Lower lobe of right lung (tissue), 2 donors: ENCODE measurements around the gene ZMYND19. TPM values are rescaled to one million over a fixed set of nuclear protein-coding genes. Genes with fewer than 3 reads are reported as not detected.

ENCODE experiments used
- ATAC-seq, 2 donors: fragments of 200-7000 bp; cut with Tn5 transposase; one replicate each; pipeline ENCODE4 v1.9.1; 2020 to 2022; ENCODE audit warnings: mild to moderate bottlenecking in 2 of 2, moderate library complexity in 2 of 2
- DNase-seq: peaks from one replicate; pipeline ENCODE4 v3.0.0-alpha.2; 2020
- H3K27ac ChIP-seq: fragments of 200-600 bp; one replicate; pipeline ENCODE4 v1.8.0; 2022
- H3K27me3 ChIP-seq: fragments of 200-600 bp; one replicate; pipeline ENCODE4 v1.8.0; 2022; ENCODE audit warnings: low read depth
- H3K36me3 ChIP-seq: fragments of 200-600 bp; one replicate; pipeline ENCODE4 v1.8.0; 2022; ENCODE audit warnings: mild to moderate bottlenecking
- H3K4me1 ChIP-seq: fragments of 200-600 bp; one replicate; pipeline ENCODE4 v1.8.0; 2022
- H3K4me3 ChIP-seq: fragments of 200-600 bp; one replicate; pipeline ENCODE4 v1.8.0; 2022; ENCODE audit warnings: mild to moderate bottlenecking
- H3K9me3 ChIP-seq: fragments of 200-600 bp; one replicate; pipeline ENCODE4 v1.8.0; 2022
- intact Hi-C: fragments of 100-400 bp; cut with DNase I; formaldehyde crosslinking; loops from one replicate; pipeline ENCODE4 v1.11.0; 2022
- total RNA-seq: library from RNA; stranded (reverse); fragmentation: NEBNext Ultra II Directional; extraction: Animal tissue kit (Norgen Biotek cat#: 25700); gene quantifications from one replicate; pipeline ENCODE4 v1.2.1, GENCODE V29; 2021
- TF ChIP-seq, protein P1 (sequence below): fragments of 200-600 bp; IDR thresholded peaks from one replicate; pipeline ENCODE4 v1.8.0; 2022; ENCODE audit warnings: antibody characterized with exemption, mild to moderate bottlenecking
- donor health status: DM: no; HTN: yes; CAD: no; lungs with severe emphysema.

Gene ZMYND19
- total RNA-seq, 1 donor from 2014 or later = 15.2 TPM

- Histone ChIP-seq H3K27ac (peak overlapping the region; percentile 91), H3K9me3 (no peaks in the 10 kb centered on the region), H3K27me3 (no peaks in the 10 kb centered on the region), H3K36me3 (peaks cover 43% of the 10 kb centered on the region), H3K4me1 (peaks cover 56% of the 10 kb centered on the region), H3K4me3 (no peak overlapping the region)
- intact Hi-C loops = no loop called here
- ATAC-seq (peak in 1 of 2 donors; percentile 1), DNase-seq (no peak)
- TF ChIP-seq, protein P1, sequence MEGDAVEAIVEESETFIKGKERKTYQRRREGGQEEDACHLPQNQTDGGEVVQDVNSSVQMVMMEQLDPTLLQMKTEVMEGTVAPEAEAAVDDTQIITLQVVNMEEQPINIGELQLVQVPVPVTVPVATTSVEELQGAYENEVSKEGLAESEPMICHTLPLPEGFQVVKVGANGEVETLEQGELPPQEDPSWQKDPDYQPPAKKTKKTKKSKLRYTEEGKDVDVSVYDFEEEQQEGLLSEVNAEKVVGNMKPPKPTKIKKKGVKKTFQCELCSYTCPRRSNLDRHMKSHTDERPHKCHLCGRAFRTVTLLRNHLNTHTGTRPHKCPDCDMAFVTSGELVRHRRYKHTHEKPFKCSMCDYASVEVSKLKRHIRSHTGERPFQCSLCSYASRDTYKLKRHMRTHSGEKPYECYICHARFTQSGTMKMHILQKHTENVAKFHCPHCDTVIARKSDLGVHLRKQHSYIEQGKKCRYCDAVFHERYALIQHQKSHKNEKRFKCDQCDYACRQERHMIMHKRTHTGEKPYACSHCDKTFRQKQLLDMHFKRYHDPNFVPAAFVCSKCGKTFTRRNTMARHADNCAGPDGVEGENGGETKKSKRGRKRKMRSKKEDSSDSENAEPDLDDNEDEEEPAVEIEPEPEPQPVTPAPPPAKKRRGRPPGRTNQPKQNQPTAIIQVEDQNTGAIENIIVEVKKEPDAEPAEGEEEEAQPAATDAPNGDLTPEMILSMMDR = no peak
Measured at GRCh38 chr9:137612741-137613142, 22.4 kb upstream of the ZMYND19 start.

DNA sequence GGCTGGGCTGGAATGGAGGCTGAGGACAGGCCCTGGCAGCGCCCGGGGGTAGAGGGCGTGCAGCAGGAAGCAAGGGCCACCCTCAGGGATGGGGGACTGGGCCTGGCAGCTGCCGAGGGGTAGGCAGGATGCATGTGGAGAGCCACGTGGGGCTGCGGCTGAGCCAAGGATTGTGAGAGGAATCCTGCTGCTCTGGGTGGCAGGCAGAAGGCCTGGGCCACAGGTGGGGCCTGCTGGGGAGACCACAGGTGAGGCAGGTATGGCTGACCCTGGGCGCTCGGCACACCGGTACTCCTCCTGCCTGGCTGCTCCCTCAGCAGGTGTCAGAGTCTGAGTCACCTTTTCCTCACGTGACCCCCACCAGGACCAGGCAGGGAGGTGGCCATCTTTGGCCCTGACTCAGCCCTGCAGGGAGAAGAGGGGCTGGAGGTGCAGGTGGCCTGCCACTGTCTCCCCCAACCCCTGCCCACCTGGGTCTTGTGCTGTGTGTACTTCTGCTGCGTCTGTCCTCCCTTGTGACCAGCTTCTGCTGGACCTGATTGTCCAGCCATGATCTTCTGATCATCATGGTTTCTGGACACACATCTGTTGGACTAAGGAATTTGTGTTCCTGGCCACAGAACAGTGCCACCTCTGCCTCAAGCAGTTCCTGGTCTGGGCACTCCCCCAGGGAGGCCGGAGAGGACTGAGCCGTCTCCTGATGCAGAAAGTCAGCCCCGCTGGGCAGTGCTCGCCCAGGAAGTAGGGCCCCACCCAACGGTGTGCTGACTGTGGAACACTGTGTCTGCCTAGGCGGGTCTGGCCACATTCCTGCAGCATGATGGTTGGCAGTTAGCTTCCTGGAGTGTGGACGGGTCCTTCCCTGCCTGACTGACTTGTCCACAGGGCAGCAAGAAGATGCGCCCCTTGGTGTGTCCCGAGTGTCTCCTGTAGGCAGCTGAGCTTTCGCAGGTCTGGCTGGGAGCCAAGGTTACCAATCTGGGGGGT, 21.6 kb upstream of the ZMYND19 start:
- Histone ChIP-seq H3K9me3 (no peaks in the 10 kb centered on the region), H3K4me1 (peaks cover 57% of the 10 kb centered on the region), H3K4me3 (peak overlapping the region; percentile 16), H3K27me3 (no peaks in the 10 kb centered on the region), H3K36me3 (peaks cover 39% of the 10 kb centered on the region), H3K27ac (peak overlapping the region; percentile 91)
- ATAC-seq = peak; percentile 93 to 95
- TF ChIP-seq, protein P1 = no peak
- intact Hi-C loops = no loop called here
- DNase-seq = peak; percentile 94

DNA sequence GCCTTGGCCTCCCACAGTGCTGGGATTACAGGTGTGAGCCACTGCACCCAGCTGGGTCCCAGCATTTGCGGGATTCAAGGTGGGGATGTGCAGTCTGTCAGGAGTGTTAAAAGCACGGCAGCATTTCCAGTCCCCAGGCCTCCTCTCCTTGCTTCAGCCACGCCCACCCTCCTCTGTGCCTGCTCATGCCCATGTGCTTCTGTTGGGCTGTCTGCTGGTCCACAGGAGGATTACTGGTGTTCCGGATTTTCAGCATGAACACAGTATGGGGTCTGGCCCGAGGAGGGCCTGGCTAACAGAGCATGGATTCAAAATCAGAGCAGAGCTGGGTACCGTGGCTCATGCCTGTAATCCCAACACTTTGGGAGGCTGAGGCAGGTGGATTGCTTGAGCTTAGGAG, 20.6 kb upstream of the ZMYND19 start:
- no peaks in the 10 kb centered on the region for H3K27me3 ChIP-seq
- peak overlapping the region; percentile 91 for H3K27ac ChIP-seq
- intact Hi-C loops = no loop called here
- H3K4me1 ChIP-seq = peaks cover 64% of the 10 kb centered on the region
- DNase-seq (no peak), ATAC-seq (no peak)
- TF ChIP-seq, protein P1 = no peak
- no peaks in the 10 kb centered on the region for H3K9me3 ChIP-seq
- H3K4me3 ChIP-seq = peak overlapping the region; percentile 16
- peaks cover 30% of the 10 kb centered on the region for H3K36me3 ChIP-seq

GRCh38 chr9:137607141-137607857, 17.0 kb upstream of the ZMYND19 start:
- ATAC-seq (no peak), DNase-seq (no peak)
- Histone ChIP-seq H3K27ac (peak overlapping the region; percentile 92), H3K36me3 (no peaks in the 10 kb centered on the region), H3K4me3 (peak overlapping the region; percentile 75), H3K4me1 (peaks cover 63% of the 10 kb centered on the region), H3K27me3 (no peaks in the 10 kb centered on the region), H3K9me3 (no peaks in the 10 kb centered on the region)
- intact Hi-C loops = no loop called here
- TF ChIP-seq, protein P1 = no peak

DNA sequence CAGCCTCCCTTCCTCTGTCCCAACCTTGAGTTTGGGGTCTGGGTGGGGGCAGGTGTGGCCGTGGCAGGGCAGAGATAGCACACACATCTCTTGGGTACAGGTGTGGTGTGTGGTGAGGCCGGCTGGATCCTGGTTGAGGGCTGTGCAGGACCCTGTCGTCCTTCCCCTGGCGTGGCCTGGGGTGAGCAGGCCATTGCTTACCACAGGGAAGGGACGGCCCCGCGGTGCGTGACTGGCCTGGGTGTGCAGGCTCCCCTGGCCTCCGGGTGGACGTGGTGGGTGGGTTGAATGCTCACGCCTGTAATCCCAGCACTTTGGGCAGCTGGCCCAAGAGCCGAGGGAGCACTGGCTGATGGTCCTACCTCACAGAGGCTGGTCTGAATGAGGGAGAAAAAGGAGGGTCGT, 16.4 kb upstream of the ZMYND19 start:
- peak overlapping the region; percentile 92 for H3K27ac ChIP-seq

More for the DNA sequence above, 16.4 kb upstream of the ZMYND19 start:
- TF ChIP-seq, protein P1 = no peak
- intact Hi-C loops = no loop called here
- H3K27me3 ChIP-seq = no peaks in the 10 kb centered on the region
- peaks cover 58% of the 10 kb centered on the region for H3K4me1 ChIP-seq
- peak overlapping the region; percentile 75 for H3K4me3 ChIP-seq
- ATAC-seq (peak in 1 of 2 donors; percentile 0), DNase-seq (peak; percentile 61)
- no peaks in the 10 kb centered on the region for H3K36me3 ChIP-seq
- H3K9me3 ChIP-seq = no peaks in the 10 kb centered on the region
